H1 (cell line): Measurements from ENCODE around the gene ZNF423. TPM values are rescaled to one million over a fixed set of nuclear protein-coding genes. Genes with fewer than 3 reads are reported as not detected.

ENCODE experiments used
- CTCF ChIA-PET: fragments of 300-600 bp; sonication (Branson Sonifier 250); formaldehyde crosslinking; loops from one replicate; lab custom pipeline; 2021; ENCODE audit not compliant: partially characterized antibody; lab: Charles Lee
- POLR2A ChIA-PET: fragments of 300-600 bp; sonication (Branson Sonifier 250); formaldehyde crosslinking; loops from one replicate; lab custom pipeline; 2021; ENCODE audit warnings: inconsistent platforms; ENCODE audit not compliant: partially characterized antibody; lab: Charles Lee
- DNase-seq, 2 experiments: peaks; one replicate each; pipeline versions ENCODE4 v3.0.0 to v3.0.0-alpha.2; 2010 to 2022; ENCODE audit warnings: low spot score in 2 of 2, low read depth in 1 of 2, mixed read lengths in 1 of 2
- FAIRE-seq: peaks from 2 replicates; lab custom pipeline; 2011; peaks lifted over from hg19 to GRCh38; lab: Jason Lieb, UNC
- H2AFZ ChIP-seq: 2 replicates; pipeline ENCODE4 v1.8.1; 2012; ENCODE audit warnings: low read length, inconsistent platforms
- H2AK5ac ChIP-seq: 2 replicates; pipeline ENCODE4 v1.6.1; 2013; ENCODE audit warnings: low read depth, low read length
- H2BK120ac ChIP-seq: replicated peaks from 2 replicates; pipeline ENCODE3; 2013; ENCODE audit warnings: low read depth, low read length, inconsistent platforms
- H2BK12ac ChIP-seq: 2 replicates; pipeline ENCODE4 v1.6.1; 2013; ENCODE audit warnings: low read depth, low read length
- H2BK15ac ChIP-seq: 2 replicates; pipeline ENCODE4 v1.6.1; 2013; ENCODE audit warnings: low read length
- H2BK20ac ChIP-seq: 2 replicates; pipeline ENCODE4 v1.6.1; 2013; ENCODE audit warnings: low read length
- H2BK5ac ChIP-seq: 2 replicates; pipeline ENCODE4 v1.6.1; 2013; ENCODE audit warnings: low read depth, low read length
- H3K14ac ChIP-seq: 2 replicates; pipeline ENCODE4 v1.6.1; 2013; ENCODE audit warnings: inconsistent platforms; ENCODE audit not compliant: insufficient read length
- H3K18ac ChIP-seq: 2 replicates; pipeline ENCODE4 v1.6.1; 2013; ENCODE audit warnings: low read length; ENCODE audit errors: extremely low read depth
- H3K23ac ChIP-seq: 2 replicates; pipeline ENCODE4 v1.6.1; 2013; ENCODE audit warnings: inconsistent platforms; ENCODE audit not compliant: insufficient read length
- H3K23me2 ChIP-seq: 2 replicates; pipeline ENCODE4 v1.6.1; 2013; ENCODE audit warnings: low read depth, low read length
- H3K27ac ChIP-seq: 2 replicates; pipeline ENCODE4 v1.6.1; 2011; ENCODE audit warnings: low read depth, low read length, inconsistent platforms
- H3K27me3 ChIP-seq, 4 experiments: replicated peaks in 1 of 4; 1 replicate in 1 of 4; 2 replicates in 3 of 4; pipeline versions ENCODE4 v1.6.1 to v1.8.1; 2011 to 2013; ENCODE audit warnings: low read length in 3 of 4, mild to moderate bottlenecking in 3 of 4, inconsistent platforms in 2 of 4, mixed read lengths in 2 of 4, moderate library complexity in 1 of 4; ENCODE audit not compliant: control insufficient read depth in 3 of 4, insufficient read depth in 3 of 4; ENCODE audit errors: extremely low read depth in 1 of 4
- H3K36me3 ChIP-seq, 4 experiments: 2 replicates each; pipeline versions ENCODE4 v1.6.1 to v1.8.1; 2011 to 2013; ENCODE audit warnings: mild to moderate bottlenecking in 4 of 4, low read length in 3 of 4, moderate library complexity in 2 of 4, control low read depth in 1 of 4, inconsistent platforms in 1 of 4; ENCODE audit not compliant: insufficient read depth in 4 of 4, control insufficient read depth in 2 of 4
- H3K4ac ChIP-seq: replicated peaks from 2 replicates; pipeline ENCODE3; 2013; ENCODE audit warnings: low read length, low read depth, mixed read lengths, inconsistent platforms; ENCODE audit not compliant: insufficient read length
- H3K4me1 ChIP-seq, 4 experiments: replicated peaks in 1 of 4; 1 replicate in 1 of 4; 2 replicates in 3 of 4; pipeline versions ENCODE4 v1.6.1 to v1.8.1; 2011 to 2013; ENCODE audit warnings: low read length in 3 of 4, inconsistent platforms in 2 of 4, mixed read lengths in 1 of 4; ENCODE audit not compliant: insufficient read depth in 4 of 4, control insufficient read depth in 3 of 4
- H3K4me2 ChIP-seq, 2 experiments: 2 replicates each; pipeline versions ENCODE4 v1.6.1 to v1.8.1; 2011 to 2013; ENCODE audit warnings: low read depth in 2 of 2, low read length in 2 of 2, control low read depth in 1 of 2, inconsistent platforms in 1 of 2, mild to moderate bottlenecking in 1 of 2; ENCODE audit not compliant: insufficient read depth in 1 of 2
- H3K4me3 ChIP-seq, 4 experiments: fragments of 200-600, 300-600 bp in 1 of 4; sonication (generic), shearing (Covaris generic), sonication (Bioruptor Twin) in 1 of 4; 2 replicates each; pipeline versions ENCODE4 v1.5.1 to v1.8.1; 2011 to 2016; ENCODE audit warnings: low read length in 4 of 4, low read depth in 3 of 4, control low read depth in 2 of 4, inconsistent platforms in 2 of 4, mild to moderate bottlenecking in 2 of 4, mixed read lengths in 1 of 4, moderate library complexity in 1 of 4; ENCODE audit not compliant: insufficient read depth in 2 of 4; ENCODE audit errors: extremely low read depth in 1 of 4
- H3K56ac ChIP-seq: replicated peaks from 2 replicates; pipeline ENCODE3; 2013; ENCODE audit warnings: low read depth, mild to moderate bottlenecking, mixed read lengths, low read length, inconsistent platforms; ENCODE audit not compliant: insufficient read length
- H3K79me1 ChIP-seq: 2 replicates; pipeline ENCODE4 v1.6.1; 2013; ENCODE audit warnings: low read depth, low read length, control low read depth
- H3K79me2 ChIP-seq, 2 experiments: 2 replicates each; pipeline versions ENCODE4 v1.6.1 to v1.8.1; 2012 to 2013; ENCODE audit warnings: low read length in 2 of 2, mild to moderate bottlenecking in 2 of 2, inconsistent platforms in 1 of 2; ENCODE audit not compliant: insufficient read depth in 2 of 2, control insufficient read depth in 1 of 2
- H3K9ac ChIP-seq, 4 experiments: replicated peaks in 1 of 4; 1 replicate in 1 of 4; 2 replicates in 3 of 4; pipeline versions ENCODE4 v1.6.1 to v1.8.1; 2011 to 2013; ENCODE audit warnings: low read depth in 3 of 4, low read length in 3 of 4, control low read depth in 2 of 4, mild to moderate bottlenecking in 2 of 4, moderate library complexity in 2 of 4, inconsistent platforms in 1 of 4; ENCODE audit errors: extremely low read depth in 1 of 4
- H3K9me3 ChIP-seq, 2 experiments: 2 replicates each; pipeline versions ENCODE4 v1.6.1 to v1.8.1; 2012 to 2013; ENCODE audit warnings: mild to moderate bottlenecking in 2 of 2, moderate library complexity in 2 of 2, control low read depth in 1 of 2, inconsistent platforms in 1 of 2, low read depth in 1 of 2, low read length in 1 of 2, mixed read lengths in 1 of 2; ENCODE audit not compliant: insufficient read depth in 2 of 2
- H4K20me1 ChIP-seq, 2 experiments: replicated peaks in 1 of 2; 2 replicates each; pipeline versions ENCODE3 to v1.8.1; 2011 to 2013; ENCODE audit warnings: inconsistent platforms in 2 of 2, low read length in 2 of 2, mild to moderate bottlenecking in 1 of 2; ENCODE audit not compliant: insufficient read depth in 2 of 2, control insufficient read depth in 1 of 2
- H4K5ac ChIP-seq: 2 replicates; pipeline ENCODE4 v1.6.1; 2013; ENCODE audit warnings: low read length, low read depth, mixed read lengths, inconsistent platforms; ENCODE audit not compliant: insufficient read length
- H4K8ac ChIP-seq: 2 replicates; pipeline ENCODE4 v1.8.0; 2013; ENCODE audit warnings: mild to moderate bottlenecking, moderate library complexity, low read length, inconsistent platforms; ENCODE audit not compliant: insufficient read depth; ENCODE audit errors: extremely low read depth
- H4K91ac ChIP-seq: replicated peaks from 2 replicates; pipeline ENCODE3; 2013; ENCODE audit warnings: low read length, mixed read lengths, inconsistent platforms; ENCODE audit not compliant: insufficient read length
- ASH2L ChIP-seq: fragments of 200-600, 300-600 bp; sonication (generic); IDR thresholded peaks from one replicate; pipeline ENCODE4 v1.7.1; 2017; ENCODE audit warnings: low read length
- EZH2 ChIP-seq: fragments of 200-600 bp; sonication (generic); IDR thresholded peaks from 2 replicates; pipeline ENCODE4 v1.7.1; 2012; ENCODE audit warnings: low read depth, mild to moderate bottlenecking, moderate library complexity, low read length, inconsistent platforms; ENCODE audit not compliant: severe bottlenecking
- WGBS, 2 experiments: shearing (Covaris generic) in 1 of 2; methylation state at CpG; one replicate each; pipeline versions ENCODE4 v1.1.6 to v1.1.7; 2013 to 2015; ENCODE audit warnings: low lambda C conversion rate in 2 of 2, mixed read lengths in 2 of 2, inconsistent platforms in 1 of 2, low coverage in 1 of 2, missing lambda C conversion rate in 1 of 2; ENCODE audit not compliant: insufficient replicate concordance in 2 of 2, insufficient coverage in 1 of 2, insufficient read length in 1 of 2; ENCODE audit errors: extremely low coverage in 1 of 2, missing lambda C conversion rate in 1 of 2; 5-methylcytosine and 5-hydroxymethylcytosine counted together
- polyA plus RNA-seq, 7 experiments: library from polyadenylated mRNA; depleted of rRNA in 3 of 7; stranded (reverse) in 5 of 7; unstranded in 2 of 7; fragments of >200 nt in 5 of 7; fragments of 200-250 nt in 2 of 7; gene quantifications; 1 replicate in 5 of 7; 2 replicates in 1 of 7; 4 replicates in 1 of 7; pipeline versions ENCODE4 v1.2.1 to v1.2.3, GENCODE V29; 2011 to 2013; ENCODE audit warnings: missing spikeins in 2 of 7, mixed read lengths in 2 of 7
- total RNA-seq: library from RNA; stranded (reverse); fragmentation: NEBNext Ultra II Directional; extraction: Animal tissue kit (Norgen Biotek cat#: 25700); gene quantifications from 2 replicates; pipeline ENCODE4 v1.2.1, GENCODE V29; 2021

The ZNF423 gene
- total and polyA plus RNA-seq, 2 of the 8 experiments (the other 6 are each of a cell fraction or from before 2014, with no cell fraction given), result 38.2 to 52.3 TPM

DNA sequence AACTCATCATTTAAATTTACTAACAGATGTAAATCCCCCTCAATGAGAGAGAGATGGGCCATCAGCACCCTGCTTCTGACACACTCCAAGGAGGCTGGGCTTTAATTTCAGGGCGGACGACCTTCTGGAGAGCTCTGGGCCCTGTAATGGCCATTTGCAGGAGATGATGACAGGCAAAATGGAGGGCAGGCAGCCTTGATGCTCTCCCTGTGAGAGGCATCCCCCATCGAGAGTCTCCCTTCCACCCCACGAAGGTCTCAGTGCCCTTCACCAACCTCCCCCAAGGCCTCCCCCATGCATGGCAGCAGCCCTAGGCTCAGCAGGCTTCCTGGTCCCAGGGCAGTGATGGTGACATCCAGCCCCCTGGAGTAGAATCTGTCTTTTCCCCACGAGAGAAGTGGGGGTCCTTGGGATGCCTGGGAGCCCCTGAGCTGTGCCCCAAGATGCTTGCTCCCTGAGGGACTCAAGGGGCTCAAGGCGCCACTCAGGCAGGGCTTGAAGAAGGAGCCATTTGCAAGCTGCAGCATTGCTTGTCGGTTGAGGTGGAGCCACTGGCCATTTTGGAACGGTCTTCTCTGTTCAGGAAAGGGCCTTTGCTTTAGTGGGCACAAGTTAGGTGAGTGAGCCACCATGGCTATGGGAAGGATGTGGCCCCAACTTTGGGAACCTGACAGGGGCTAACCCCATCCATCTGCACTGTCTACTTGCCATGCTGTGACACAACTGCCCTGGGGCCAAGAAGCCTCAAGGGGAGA lies 399.7 kb downstream of the ZNF423 start:
- H3K9me3 ChIP-seq, result no peaks in the 10 kb centered on the region
- FAIRE-seq (no peak), DNase-seq (no peak)
- WGBS, 2 experiments, result 89% methylated on average over 8 of the region's 8 CpGs; no CpG with 5 or more reads in 1 of the 2 experiments
- H4K91ac ChIP-seq, result no peak overlapping the region
- H2BK120ac ChIP-seq, result no peak overlapping the region
- H3K9ac ChIP-seq, result no peak overlapping the region
- no peak overlapping the region for H2AFZ ChIP-seq
- no peak overlapping the region for H2BK20ac ChIP-seq
- no peak overlapping the region for H3K56ac ChIP-seq
- no peak for TF ChIP-seq EZH2
- TF ChIP-seq ASH2L, result no peak
- H3K36me3 ChIP-seq, result no peaks in the 10 kb centered on the region
- peak overlapping the region; percentile 1; the same call in 1 of the 2 replicates for H4K8ac ChIP-seq
- ChIA-PET CTCF (interaction anchor here (0.6 to 2.2 kb wide), 11 partner anchors 9 to 546 kb away, joined by 3 to 11 read pairs (median 4); no protein-coding TSS in a partner anchor), POLR2A (no interaction called here)
- H3K27ac ChIP-seq, result no peak overlapping the region
- peaks cover 0 to 9% (median 3%) of the 10 kb centered on the region in 4 experiments; a peak in 6 of 7 replicates for H3K4me1 ChIP-seq
- no peaks in the 10 kb centered on the region for H3K79me2 ChIP-seq
- no peaks in the 10 kb centered on the region; the same call in 1 of the 2 replicates for H3K79me1 ChIP-seq
- H3K14ac ChIP-seq, result no peak overlapping the region
- H3K23ac ChIP-seq, result no peak overlapping the region
- no peak overlapping the region for H2AK5ac ChIP-seq
- no peak overlapping the region for H3K4ac ChIP-seq
- H3K18ac ChIP-seq, result no peak overlapping the region
- no peak overlapping the region for H2BK12ac ChIP-seq
- H4K20me1 ChIP-seq, result no peaks in the 10 kb centered on the region
- no peak overlapping the region for H4K5ac ChIP-seq
- no peak overlapping the region for H2BK15ac ChIP-seq
- H3K4me2 ChIP-seq, result no peak overlapping the region
- H3K27me3 ChIP-seq, result no peaks in the 10 kb centered on the region; a peak in 2 of 7 replicates
- no peak overlapping the region for H3K4me3 ChIP-seq
- H2BK5ac ChIP-seq, result no peak overlapping the region
- H3K23me2 ChIP-seq, result no peaks in the 10 kb centered on the region
